Measurements from ENCODE around the gene TLX1. TPM values are rescaled to one million over a fixed set of nuclear protein-coding genes. Genes with fewer than 3 reads are reported as not detected.
A peak's percentile ranks its signal among the peaks of the same experiment; 100 is the strongest.

TLX1 gene
- total RNA-seq, 1 donor from 2014 or later, result not detected

DNA sequence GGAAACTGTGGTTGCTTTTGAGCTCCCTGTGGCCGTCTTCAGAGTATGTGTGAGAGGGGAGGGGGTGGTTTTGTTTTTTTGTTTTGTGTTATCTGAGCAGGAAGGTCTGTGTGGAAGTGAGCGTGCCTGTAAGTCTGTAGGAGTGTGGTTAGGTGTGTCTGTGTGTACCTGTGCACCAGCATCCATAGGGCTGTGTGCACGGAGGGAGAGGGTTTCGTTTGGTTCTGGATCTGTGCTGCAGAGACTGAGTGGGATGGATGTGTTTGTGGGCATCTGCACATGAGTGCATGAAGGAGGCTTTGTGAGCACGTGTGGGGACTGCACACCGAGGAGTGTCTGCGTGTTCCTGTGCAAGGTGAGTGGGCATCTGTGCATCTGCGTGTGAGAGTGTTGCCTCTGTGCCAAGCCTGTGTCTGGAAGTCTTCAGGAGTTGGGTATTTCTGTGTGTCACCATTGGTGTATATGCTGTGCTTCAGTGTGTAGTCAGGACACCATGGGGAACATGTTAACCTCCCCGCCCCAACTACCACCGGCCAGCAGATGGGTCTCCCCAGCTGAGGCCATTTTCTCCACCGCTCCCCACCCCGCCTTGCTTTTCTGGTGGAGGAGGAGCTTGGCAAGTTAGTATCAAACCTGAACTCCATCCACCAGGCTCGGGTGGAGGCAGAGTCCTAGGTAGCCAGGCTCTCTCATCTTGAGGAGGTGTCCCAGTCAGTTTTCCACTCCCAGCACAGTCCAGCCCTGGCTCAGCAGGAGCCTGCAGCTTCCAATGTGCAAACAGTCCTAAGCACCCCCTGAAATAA lies 7.1 kb upstream of the TLX1 start:
- peak overlapping the region; percentile 6 for H3K4me3 Mint-ChIP-seq
- H3K27ac Mint-ChIP-seq, result no peak overlapping the region
- DNase-seq (ENCODE audit: low spot score in 2 of 2, unreplicated experiment in 2 of 2), result no peak
- H3K27me3 Mint-ChIP-seq (ENCODE audit: low read depth), result peaks cover 100% of the 10 kb centered on the region
- no peaks in the 10 kb centered on the region for H3K36me3 Mint-ChIP-seq
- no peaks in the 10 kb centered on the region for H3K9me3 Mint-ChIP-seq
- peaks cover 6% of the 10 kb centered on the region for H3K4me1 Mint-ChIP-seq
- no peak for TF ChIP-seq CTCF (IDR thresholded peaks at IDR 0.05; ENCODE audit: unreplicated experiment)

- no peaks in the 10 kb centered on the region for H3K36me3 Mint-ChIP-seq
Measured at GRCh38 chr10:101124933-101125332, 6.2 kb upstream of the TLX1 start.

GRCh38 chr10:101126684-101127628 lies 4.1 kb upstream of the TLX1 start:
- TF ChIP-seq CTCF (IDR thresholded peaks at IDR 0.05; ENCODE audit: unreplicated experiment), result no peak
- H3K9me3 Mint-ChIP-seq, result no peaks in the 10 kb centered on the region
- H3K4me1 Mint-ChIP-seq, result peaks cover 4% of the 10 kb centered on the region
- no peaks in the 10 kb centered on the region for H3K36me3 Mint-ChIP-seq
- no peak for DNase-seq (ENCODE audit: low spot score in 2 of 2, unreplicated experiment in 2 of 2)
- H3K27me3 Mint-ChIP-seq (ENCODE audit: low read depth), result peaks cover 94% of the 10 kb centered on the region
- H3K27ac Mint-ChIP-seq, result no peak overlapping the region
- H3K4me3 Mint-ChIP-seq, result no peak overlapping the region

More at GRCh38 chr10:101124933-101125332, 6.2 kb upstream of the TLX1 start:
- H3K27me3 Mint-ChIP-seq (ENCODE audit: low read depth), result peaks cover 100% of the 10 kb centered on the region
- H3K4me1 Mint-ChIP-seq, result peaks cover 6% of the 10 kb centered on the region
- no peak for DNase-seq (ENCODE audit: low spot score in 2 of 2, unreplicated experiment in 2 of 2)
- H3K27ac Mint-ChIP-seq, result no peak overlapping the region
- H3K4me3 Mint-ChIP-seq, result no peak overlapping the region
- no peak for TF ChIP-seq CTCF (IDR thresholded peaks at IDR 0.05; ENCODE audit: unreplicated experiment)
- no peaks in the 10 kb centered on the region for H3K9me3 Mint-ChIP-seq

GRCh38 chr10:101130141-101130540 lies 959 bp upstream of the TLX1 start:
- H3K27me3 Mint-ChIP-seq (ENCODE audit: low read depth), result peaks cover 94% of the 10 kb centered on the region
- no peaks in the 10 kb centered on the region for H3K36me3 Mint-ChIP-seq
- no peak overlapping the region for H3K4me3 Mint-ChIP-seq
- no peak for TF ChIP-seq CTCF (IDR thresholded peaks at IDR 0.05; ENCODE audit: unreplicated experiment)
- H3K4me1 Mint-ChIP-seq, result peaks cover 6% of the 10 kb centered on the region
- H3K27ac Mint-ChIP-seq, result no peak overlapping the region
- no peaks in the 10 kb centered on the region for H3K9me3 Mint-ChIP-seq
- no peak for DNase-seq (ENCODE audit: low spot score in 2 of 2, unreplicated experiment in 2 of 2)

- Mint-ChIP-seq H3K4me1 (peaks cover 6% of the 10 kb centered on the region), H3K36me3 (no peaks in the 10 kb centered on the region), H3K4me3 (peak overlapping the region; percentile 22), H3K27me3 (ENCODE audit: low read depth) (peaks cover 94% of the 10 kb centered on the region), H3K9me3 (no peaks in the 10 kb centered on the region), H3K27ac (no peak overlapping the region)
- no peak for DNase-seq (ENCODE audit: low spot score in 2 of 2, unreplicated experiment in 2 of 2)
- no peak for TF ChIP-seq CTCF (IDR thresholded peaks at IDR 0.05; ENCODE audit: unreplicated experiment)
Measured at GRCh38 chr10:101131962-101132635, 999 bp downstream of the TLX1 start.
